Stimulated activated CD4-positive, alpha-beta T cell treated with anti-CD3 and anti-CD28 coated beads, TNF-alpha, amount 100 ng/mL, for 1 hour (primary cell): ENCODE measurements around the gene RSF1.

ENCODE experiments used
- DNase-seq, 3 donors: peaks; one replicate each; pipeline ENCODE4 v3.0.0-alpha.2; 2020; ENCODE audit warnings: low read depth in 3 of 3, low spot score in 1 of 3

RSF1 gene

DNA sequence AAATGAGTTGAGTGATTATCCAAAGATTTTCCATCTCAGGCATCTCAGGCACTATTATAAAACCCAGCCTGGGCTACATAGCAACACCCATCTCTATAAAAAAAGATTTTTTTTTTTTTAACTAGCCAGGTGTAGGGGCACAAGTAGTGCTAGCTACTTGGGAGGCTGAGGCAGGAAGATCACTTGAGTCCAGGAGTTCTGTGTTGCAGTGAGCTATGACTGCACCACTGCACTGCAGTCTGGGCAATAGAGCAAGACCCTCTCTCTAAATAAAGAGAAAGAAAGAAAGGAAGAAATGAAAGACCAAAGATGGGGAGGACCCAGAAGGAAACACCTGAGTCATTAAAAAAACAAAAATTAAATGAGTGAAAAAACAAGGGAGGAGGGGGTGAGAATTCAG is 14.1 kb downstream of the RSF1 start:
- DNase-seq: no peak

DNA sequence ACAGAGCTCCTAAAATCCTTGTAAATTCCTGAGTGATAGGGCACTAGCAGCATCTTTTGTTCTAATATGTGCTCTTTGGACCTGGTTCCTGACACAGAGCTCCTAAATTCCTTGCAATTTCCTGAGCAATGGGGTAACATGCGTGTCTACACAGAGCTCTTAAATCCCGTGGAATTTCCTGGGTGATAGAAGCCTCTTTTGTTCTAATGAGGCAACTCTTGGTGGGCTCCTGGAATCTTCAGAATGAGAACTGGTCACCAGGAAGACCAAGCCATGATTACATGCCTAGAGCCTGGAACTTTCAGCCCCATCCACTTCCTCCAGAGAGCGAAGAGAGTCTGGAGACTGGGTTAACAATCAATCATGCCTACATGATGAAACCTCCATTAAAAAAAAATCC is 19.0 kb downstream of the RSF1 start:
- no peak for DNase-seq

DNA sequence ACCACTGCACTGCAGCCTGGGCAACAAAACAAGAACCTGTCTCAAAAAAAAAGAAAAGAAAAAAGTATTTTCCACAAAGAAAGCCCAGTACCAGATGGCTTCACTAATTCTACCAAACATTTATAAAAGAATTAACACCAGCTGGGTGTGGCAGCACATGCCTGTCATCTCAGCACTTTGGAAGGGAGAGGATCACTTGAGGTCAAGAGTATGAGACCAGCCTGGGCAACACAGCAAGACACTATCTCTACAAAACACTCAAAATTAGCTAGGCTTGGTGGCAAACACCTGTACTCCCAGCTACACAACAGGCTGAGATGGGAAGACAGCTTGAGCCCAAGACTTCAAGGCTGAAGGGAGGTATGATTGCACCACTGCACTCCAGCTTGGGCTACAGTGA is 20.1 kb downstream of the RSF1 start:
- no peak for DNase-seq

DNA sequence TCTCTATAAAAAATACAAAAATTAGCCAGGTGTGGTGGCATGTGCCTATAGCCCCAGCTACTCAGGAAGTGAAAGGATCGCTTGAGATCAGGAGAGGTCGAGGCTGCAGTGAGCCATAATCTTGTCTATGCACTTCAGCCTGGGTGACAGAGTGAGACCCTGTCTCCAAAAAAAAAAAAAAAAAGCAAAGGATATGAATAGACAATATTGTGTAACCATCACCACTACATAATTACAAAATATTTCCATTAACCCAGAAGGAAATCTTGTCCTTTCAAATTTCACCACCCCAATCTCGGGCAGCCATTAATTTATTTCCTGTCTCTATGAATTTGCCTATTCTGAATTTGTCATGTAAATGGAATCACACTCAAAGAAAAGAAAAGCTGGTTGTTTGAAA is 21.2 kb downstream of the RSF1 start:
- no peak for DNase-seq

DNA sequence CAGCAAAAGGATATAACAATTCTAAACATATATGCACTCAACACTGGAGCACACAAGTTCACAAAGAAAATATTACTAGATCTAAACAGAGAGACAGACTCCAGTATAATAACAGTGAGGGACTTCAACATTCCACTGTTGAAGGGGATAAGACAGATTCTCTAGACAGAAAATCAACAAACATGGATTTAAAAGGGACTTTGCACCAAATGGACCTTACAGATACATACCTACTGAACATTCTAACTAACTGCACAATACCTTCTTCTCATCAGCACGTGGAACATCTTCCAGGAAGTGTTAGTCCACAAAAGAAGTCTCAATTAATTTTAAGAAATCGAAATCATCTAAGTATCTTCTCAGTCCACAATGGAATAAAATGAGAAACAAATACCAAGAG is 26.6 kb downstream of the RSF1 start:
- no peak for DNase-seq

DNA sequence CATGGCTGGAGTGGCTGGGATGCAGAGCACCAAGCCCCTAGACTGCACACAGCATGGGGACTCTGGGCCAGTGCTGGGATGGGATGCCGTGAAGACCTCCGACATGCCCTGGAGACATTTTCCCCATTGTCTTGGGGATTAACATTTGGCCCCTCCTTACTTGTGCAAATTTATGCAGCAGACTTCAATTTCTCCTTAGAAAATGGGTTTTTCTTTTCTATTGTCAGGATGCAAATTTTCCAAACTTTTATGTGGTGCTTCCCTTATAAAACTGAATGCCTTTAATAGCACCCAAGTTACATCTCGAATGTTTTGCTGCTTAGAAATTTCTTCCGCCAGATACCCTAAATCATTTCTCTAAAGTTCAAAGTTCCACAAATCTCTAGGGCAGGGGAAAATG is 29.2 kb downstream of the RSF1 start:
- DNase-seq: no peak

DNA sequence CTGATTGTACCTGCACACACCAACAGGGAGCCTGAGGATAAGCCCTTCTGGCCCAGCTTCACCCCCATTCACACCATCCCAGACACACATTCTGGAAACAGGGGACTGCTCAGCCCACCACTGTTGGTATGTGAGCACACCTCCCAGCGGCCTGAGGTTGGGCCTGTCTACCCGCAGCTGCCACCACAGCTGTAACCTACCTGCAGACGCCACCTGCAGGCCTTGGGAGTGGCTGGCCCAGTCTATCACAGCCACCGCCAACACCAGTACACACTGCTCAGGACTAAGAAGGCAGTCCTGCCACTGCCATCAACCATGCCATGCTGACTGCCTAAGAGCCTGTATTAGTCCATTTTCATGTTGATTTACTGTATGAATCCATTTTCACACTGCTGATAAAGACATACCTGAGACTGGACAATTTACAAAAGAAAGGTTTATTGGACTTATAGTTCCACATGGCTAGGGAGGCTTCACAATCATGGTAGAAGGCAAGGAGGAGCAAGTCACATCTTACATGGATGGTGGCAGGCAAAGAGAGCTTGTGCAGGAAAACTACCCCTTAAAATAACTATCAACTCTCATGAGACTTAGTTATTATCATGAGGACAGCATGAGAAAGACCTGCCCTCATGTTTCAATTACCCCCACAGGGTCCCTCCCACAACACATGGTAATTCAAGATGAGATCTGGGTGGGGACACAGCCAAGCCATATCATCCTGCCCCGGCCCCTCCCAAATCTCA is 30.6 kb downstream of the RSF1 start:
- no peak for DNase-seq

DNA sequence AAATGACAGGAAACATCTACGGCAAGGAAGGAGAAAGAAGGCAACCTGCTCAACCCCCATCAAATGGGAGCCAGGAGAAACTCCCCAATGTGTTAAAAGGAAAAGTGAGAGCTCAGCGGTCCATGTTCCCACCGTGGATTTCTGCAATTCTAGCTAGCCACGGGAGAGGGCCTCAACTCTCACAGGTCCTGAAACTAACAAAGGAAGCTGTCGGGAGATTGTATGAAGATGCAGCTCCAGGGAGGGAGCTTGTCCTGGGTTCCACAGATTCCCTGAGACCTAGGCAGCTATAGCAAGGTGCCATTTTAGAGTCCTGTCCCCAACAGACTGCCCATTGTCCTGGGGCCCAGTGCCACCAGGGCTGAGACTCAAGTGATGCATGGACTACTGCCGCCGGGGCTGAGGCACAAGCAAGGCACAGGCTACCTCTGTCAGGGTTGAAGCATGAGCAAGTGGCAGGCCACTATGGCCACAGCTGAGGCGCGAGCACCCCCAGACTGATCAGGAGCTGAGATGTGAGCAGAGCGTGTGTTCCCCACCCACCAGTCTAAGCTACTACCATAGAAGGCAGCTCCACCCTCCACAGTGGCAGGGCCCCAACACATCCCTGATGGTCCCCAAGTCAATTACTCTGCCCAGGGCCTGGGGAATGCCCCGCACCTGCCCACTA is 31.3 kb downstream of the RSF1 start:
- no peak for DNase-seq

DNA sequence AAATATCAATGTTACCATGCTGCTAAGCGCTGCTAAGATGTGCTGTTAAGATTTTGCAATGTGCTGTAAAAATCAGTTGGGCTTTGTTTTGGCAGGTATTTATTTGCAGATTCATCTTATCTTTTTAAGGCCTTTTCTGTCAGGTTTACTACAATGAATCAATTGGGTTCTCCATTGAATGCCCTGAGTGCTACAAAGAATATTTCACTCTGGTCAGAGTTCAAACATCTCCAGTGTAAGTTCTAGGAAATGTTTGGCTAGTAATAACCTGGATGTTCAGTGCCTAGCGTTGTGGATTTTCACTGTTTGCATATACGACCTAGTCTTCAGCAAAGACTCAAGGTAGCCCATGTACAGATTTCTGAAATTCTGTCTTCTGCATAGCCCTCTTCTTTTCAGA is 36.0 kb downstream of the RSF1 start:
- DNase-seq: no peak

DNA sequence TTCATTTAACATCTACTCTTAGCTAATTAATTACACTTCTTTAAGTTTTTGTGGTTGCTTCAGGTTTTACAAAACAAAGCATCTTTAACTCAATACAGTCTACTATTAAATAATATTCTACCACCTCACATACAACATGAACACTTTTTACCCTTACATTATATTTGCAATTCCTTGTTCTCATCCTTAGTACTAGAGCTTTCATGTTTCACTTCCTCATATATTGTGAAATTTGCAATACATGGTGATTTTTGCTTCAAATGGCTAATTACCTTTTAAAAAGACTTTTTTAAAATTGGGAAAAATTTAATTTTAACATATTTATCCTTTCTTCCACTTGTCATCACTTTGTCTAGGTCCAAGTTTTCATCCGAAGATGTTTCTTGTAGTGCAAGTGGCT is 37.5 kb downstream of the RSF1 start:
- no peak for DNase-seq

DNA sequence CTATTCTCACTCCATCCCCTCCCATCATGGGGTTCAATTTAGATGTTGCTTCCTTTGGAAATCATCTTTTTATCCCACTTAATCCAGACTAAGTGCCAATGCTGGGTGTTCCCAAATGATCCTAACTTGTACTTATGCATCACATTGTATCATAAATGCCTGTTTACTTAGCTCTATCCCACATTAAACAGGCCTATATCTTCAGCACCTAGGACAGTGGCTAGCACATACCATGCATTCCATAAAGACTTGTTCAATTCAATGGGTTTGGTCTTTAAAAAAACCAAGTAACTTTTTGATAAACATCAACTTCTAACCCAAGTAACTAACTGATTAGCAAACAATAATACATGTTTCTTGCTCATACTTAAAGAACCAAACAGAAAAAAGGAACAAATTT is 40.6 kb downstream of the RSF1 start:
- no peak for DNase-seq

DNA sequence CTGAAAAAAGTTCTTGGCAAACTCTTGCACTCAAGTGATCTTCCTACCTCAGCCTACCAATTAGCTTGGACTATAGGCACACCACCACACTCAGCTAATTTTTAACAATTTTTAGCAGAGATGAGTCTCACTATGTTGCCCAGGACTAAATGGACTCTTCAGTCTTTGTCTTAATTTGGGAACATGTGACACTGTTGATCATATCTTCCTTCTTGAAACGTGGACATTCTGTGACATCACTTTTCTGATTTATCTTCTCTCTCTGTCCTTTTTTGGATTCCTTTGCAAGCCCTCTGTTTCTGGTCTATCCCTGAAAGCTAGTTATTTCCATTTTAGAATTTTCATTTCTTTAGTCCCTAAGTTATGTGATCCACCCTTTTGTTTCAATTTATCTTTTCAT is 42.0 kb downstream of the RSF1 start:
- DNase-seq: no peak

DNA sequence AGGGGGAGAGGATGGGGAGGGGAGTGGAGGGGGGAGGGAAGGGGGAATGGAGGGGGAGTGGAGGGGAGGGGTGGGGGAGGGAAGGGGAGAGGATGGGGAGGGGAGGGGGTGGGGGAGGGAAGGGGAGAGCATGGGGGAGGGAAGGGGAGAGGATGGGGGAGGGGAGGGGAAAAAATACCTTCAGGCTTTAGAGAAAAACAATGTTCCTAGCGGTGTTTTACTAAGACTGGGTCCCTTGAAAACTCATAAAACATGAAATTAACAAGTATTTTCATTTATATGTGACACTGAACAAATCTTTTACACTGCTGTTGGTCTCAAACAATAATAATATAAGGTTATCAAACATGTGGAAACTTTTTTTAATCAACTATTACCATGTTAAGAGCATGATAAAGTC is 42.4 kb downstream of the RSF1 start:
- no peak for DNase-seq

DNA sequence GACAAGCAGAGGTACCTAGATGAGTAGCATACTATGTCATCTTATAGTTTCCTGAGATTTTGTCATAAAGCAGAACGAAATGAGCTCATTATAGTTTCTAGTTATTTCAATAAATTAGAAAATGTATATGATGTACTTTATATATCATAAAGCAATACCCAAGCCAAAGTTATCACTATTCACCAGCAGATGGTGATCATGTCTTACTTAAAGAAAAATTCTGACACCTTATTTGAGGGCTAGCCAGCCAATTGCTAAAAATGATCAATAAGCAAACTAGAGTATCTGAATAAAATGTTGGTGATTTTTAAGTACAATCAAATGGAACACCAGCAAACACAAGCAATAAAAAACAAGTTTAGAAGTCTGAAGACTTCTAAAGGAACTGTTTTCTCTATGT is 44.1 kb downstream of the RSF1 start:
- DNase-seq: no peak

DNA sequence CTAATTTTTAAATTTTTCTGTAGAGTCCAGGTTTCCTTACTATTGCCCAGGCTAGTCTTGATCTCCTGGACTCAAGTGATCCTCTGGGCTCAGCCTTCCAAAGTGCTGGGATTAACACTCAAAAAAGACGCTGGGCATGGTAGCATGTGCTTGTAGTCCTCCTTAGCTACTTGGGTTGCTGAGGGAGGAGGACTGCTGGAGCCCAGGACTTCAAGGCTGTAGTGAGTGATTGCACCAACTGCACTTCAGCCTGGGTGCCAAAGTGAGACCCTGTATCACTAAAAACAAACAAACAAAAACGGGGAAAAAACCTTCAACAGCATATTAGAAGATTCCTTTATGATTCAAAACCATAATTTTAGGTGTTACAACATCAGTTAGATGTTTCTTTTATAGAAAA is 44.6 kb downstream of the RSF1 start:
- no peak for DNase-seq

DNA sequence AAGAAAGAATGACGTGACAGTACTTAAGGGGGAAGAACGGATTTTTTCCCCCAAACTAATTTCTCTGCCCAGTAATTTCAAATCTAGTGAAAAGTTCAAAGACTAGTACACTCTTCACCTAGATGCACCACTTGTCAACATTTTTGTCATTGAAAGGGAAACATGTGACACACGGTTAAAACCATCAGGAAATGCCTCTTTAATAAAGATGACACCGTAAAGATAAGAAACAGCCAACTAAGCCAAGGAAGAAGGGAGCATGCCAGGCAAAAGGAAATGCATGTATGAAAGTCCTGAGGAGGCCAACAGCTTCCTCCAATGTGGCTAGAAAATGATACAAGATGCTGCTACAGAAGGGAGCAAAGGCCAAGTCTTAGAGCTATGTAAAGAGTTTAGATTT is 49.4 kb downstream of the RSF1 start:
- no peak for DNase-seq

DNA sequence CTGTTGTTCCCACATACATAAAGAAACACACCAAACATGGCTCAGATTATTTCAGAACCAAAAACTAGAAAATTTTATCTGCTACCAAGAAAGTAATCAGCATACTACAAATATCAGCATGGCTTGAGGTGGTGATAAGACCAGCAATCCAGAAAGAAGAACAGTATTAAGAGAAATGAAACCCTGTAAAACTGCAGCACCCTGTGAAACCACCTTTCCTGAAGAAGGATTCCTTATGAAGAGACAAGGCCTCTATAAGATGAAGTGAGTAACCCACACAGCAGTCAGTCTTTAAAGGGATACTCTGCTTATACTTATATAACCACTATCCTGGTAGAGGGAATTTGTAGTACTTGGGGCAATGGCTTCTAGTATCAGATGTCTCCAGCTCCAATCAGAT is 49.9 kb downstream of the RSF1 start:
- no peak for DNase-seq

DNA sequence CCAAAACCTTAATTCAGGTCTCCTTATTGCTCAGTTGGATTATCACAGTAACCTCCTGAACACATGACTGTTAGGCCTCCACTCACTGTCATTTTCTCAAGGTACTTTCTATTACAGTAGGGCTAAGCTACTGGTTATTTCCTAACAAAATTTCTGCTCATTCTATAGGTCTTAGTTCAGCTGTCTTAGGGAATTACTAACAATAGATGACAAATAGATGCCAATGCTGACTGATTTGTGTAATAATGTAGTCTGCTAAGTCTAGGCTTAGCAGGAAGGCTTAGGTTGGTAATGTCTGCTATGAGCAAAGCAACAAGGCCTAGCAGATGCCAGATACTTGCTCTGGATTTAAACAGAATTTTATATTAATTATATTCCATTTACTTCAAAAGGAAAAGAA is 58.1 kb downstream of the RSF1 start:
- DNase-seq: no peak

DNA sequence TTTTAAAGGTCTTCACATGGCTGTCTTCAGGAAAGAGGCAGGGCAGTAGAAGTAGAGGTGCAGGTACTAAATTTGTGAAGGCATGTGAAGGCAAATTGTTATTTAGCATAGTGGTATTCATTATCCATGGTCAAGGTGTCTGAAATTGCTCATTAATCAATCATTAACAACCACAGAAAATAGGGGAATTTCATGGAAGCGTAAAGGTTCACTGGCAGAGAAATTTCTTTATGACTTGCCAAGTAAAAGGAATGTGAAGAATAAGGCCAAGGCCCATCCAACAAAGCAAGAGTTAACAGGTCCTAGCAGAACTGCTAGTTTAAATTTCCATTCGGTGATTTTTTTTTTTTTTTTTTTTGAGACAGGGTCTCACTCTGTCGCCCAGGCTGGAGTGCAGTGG is 59.0 kb downstream of the RSF1 start:
- no peak for DNase-seq

DNA sequence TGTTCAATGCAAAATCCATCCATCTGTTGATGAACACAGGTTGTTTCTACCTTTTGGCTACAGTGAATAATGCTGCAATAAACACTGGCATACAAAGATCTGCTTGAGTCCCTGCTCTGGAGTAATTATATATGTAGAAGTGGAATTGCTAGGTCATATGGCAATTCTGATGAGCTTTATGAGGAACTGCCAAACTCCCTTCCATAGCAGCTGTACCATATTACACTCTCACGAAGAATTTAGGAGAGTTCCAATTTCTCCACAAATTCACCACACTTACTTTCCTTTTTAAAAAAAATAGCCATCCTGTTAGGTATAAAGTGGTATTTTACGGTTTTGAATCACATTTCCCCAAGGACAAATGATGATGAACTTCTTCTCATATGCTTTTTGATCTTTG is 62.2 kb downstream of the RSF1 start:
- no peak for DNase-seq

DNA sequence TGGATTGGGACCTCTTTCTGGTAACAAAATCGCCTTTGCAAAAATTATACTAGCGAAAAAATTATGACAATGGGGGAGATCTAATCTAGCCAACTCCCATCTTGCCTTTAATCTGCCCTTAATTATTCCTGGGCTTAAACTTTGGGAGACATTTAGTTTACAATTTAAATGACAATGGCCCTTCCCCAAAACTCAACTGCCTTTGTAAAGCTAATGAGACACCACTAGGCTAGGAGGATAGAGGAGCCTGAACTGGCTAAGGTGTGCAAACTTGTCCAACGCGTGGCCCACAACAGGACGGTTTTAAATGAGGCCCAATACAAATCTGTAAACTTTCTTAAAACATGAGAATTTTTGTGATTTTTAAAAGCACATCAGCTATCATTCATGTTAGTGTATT is 67.3 kb downstream of the RSF1 start:
- no peak for DNase-seq

DNA sequence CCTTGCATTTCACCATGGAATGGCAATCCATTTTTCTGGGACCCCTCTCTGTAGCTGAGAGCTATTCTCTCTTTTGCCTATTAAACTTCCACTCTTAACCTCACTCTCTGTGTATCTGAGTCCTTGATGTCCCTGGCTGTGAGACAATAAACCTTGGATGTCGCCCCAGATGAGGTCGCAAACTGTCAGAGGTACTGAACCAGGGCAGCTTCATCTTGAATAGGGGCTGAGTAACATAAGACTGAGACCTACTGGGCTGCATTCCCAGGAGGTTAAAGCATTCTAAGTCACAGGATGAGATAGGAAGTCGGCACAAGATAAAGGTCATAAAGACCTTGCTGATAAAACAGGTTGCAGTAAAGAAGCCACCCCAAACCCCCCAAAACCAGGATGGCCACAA is 68.0 kb downstream of the RSF1 start:
- DNase-seq: no peak
